Uterus (tissue), 4 donors: ENCODE results near the gene SCAF11. TPM values are rescaled to one million over a fixed set of nuclear protein-coding genes. Genes with fewer than 3 reads are reported as not detected.

Experiments used
- DNase-seq, 2 donors: peaks; one replicate each; pipeline ENCODE4 v3.0.0-alpha.2; 2019 to 2020
- H3K27ac ChIP-seq, 2 donors: fragments of 200-600 bp; sonication (generic); 1 replicate in 1 of 2; 2 replicates in 1 of 2; pipeline ENCODE4 v1.5.1; 2016 to 2018
- H3K27me3 ChIP-seq, 2 donors: fragments of 200-600 bp; sonication (generic); one replicate each; pipeline ENCODE4 v1.5.1; 2018 to 2019; ENCODE audit warnings: control low read depth in 1 of 2
- H3K36me3 ChIP-seq, 2 donors: fragments of 200-600 bp; sonication (generic); one replicate each; pipeline ENCODE4 v1.5.1; 2019; ENCODE audit warnings: control low read depth in 1 of 2
- H3K4me1 ChIP-seq, 2 donors: fragments of 200-600 bp; sonication (generic); one replicate each; pipeline ENCODE4 v1.5.1; 2018 to 2019; ENCODE audit warnings: control low read depth in 1 of 2
- H3K4me3 ChIP-seq, 2 donors: fragments of 200-600 bp; sonication (generic); 1 replicate in 1 of 2; 2 replicates in 1 of 2; pipeline ENCODE4 v1.5.1; 2018 to 2019; ENCODE audit warnings: mild to moderate bottlenecking in 1 of 2
- H3K9me3 ChIP-seq, 2 donors: fragments of 200-600 bp; sonication (generic); one replicate each; pipeline ENCODE4 v1.5.1; 2019; ENCODE audit warnings: control low read depth in 1 of 2
- POLR2A ChIP-seq, 2 donors: fragments of 450-650 bp; IDR thresholded peaks; one replicate each; pipeline ENCODE4 v1.6.1; 2016; ENCODE audit warnings: antibody characterized with exemption in 2 of 2, mild to moderate bottlenecking in 1 of 2, moderate library complexity in 1 of 2
- intact Hi-C: fragments of 100-400 bp; cut with DNase I; formaldehyde crosslinking; loops from one replicate; pipeline ENCODE4 v1.15.1; 2023; ENCODE audit warnings: low total_unique reads
- small RNA-seq: library from RNA; depleted of rRNA; stranded (forward); fragments of <200 nt; gene quantifications from one replicate; pipeline ENCODE3, GENCODE V24; 2016
- total RNA-seq, 4 donors: library from RNA; depleted of rRNA in 3 of 4; stranded (reverse); fragments of >200 nt in 3 of 4; gene quantifications; one replicate each; pipeline versions ENCODE4 v1.1.0 to v1.2.4, GENCODE V29; 2014 to 2023
- TF ChIP-seq, protein P1 (sequence below), 4 experiments: fragments of 200-600 bp in 2 of 4; fragments of 450-650 bp in 2 of 4; sonication (generic) in 2 of 4; IDR thresholded peaks; one replicate each; pipeline ENCODE4 v1.5.1; 2016 to 2019; ENCODE audit warnings: antibody characterized with exemption in 4 of 4, mild to moderate bottlenecking in 2 of 4, moderate library complexity in 1 of 4
- donor health status: DM: yes; HTN: yes; CAD: no.

Gene SCAF11
- total RNA-seq, 4 donors from 2014 or later, result 127 to 207 (median 170) TPM

DNA sequence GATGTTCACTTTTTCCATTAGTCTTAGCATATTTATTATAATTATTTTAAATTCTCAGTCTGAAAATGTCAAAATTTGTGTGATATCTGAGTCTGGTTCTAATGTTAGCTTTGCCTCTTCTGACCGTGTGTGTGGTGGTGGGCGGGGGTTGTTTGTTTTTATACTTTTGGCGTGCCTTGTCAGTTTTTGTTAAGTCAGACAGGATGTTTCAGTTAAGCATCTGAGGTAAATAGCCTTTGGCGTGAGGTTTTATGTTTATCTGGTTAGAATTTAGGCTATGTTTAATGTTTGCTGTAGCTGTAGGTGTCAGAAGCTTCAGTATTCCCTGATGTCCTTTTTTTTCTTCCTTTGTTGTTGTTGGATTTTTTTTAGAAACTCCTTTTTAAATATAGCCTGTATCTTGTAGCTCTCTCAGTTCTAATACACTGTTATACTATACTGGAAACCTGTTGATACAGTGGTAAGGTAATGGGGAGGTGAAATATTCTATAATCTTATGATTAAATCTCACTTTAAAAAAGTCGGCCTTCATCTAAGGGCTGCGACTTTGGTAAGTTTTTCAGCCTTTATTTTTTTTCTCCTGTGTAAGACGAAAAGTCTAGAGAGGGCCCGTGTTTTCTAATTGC is 111.6 kb downstream of the SCAF11 start:
- no peaks in the 10 kb centered on the region for H3K27me3 ChIP-seq
- intact Hi-C loops, result no loop called here
- H3K4me1 ChIP-seq, result no peaks in the 10 kb centered on the region
- TF ChIP-seq, protein P1, sequence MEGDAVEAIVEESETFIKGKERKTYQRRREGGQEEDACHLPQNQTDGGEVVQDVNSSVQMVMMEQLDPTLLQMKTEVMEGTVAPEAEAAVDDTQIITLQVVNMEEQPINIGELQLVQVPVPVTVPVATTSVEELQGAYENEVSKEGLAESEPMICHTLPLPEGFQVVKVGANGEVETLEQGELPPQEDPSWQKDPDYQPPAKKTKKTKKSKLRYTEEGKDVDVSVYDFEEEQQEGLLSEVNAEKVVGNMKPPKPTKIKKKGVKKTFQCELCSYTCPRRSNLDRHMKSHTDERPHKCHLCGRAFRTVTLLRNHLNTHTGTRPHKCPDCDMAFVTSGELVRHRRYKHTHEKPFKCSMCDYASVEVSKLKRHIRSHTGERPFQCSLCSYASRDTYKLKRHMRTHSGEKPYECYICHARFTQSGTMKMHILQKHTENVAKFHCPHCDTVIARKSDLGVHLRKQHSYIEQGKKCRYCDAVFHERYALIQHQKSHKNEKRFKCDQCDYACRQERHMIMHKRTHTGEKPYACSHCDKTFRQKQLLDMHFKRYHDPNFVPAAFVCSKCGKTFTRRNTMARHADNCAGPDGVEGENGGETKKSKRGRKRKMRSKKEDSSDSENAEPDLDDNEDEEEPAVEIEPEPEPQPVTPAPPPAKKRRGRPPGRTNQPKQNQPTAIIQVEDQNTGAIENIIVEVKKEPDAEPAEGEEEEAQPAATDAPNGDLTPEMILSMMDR (IDR thresholded peaks at IDR 0.05), result no peak
- no peak for TF ChIP-seq POLR2A (IDR thresholded peaks at IDR 0.05)
- H3K9me3 ChIP-seq, result no peaks in the 10 kb centered on the region
- no peak for DNase-seq
- no peaks in the 10 kb centered on the region for H3K36me3 ChIP-seq
- peak overlapping the region; percentile 39 to 77 for H3K27ac ChIP-seq
- no peak overlapping the region for H3K4me3 ChIP-seq

DNA sequence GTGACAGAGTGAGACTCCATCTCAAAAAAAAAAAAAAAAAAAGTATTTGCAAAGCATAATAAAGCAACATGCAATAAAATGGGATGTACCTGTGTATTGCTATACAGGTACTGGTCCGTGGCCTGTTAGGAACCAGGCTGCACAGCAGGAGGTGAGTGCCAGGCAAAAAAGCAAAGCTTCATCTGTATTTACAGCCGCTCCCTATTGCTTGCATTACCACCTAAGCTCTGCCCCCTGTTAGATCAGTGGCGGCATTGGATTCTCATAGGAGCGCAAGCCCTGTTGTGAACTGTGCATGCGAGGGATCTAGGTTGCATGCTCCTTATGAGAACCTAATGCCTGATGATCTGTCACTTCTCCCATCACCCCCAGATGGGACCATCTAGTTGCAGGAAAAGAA is 113.3 kb downstream of the SCAF11 start:
- intact Hi-C loops, result no loop called here
- Histone ChIP-seq H3K4me1 (no peaks in the 10 kb centered on the region), H3K27me3 (no peaks in the 10 kb centered on the region), H3K27ac (no peak overlapping the region), H3K4me3 (no peak overlapping the region), H3K36me3 (no peaks in the 10 kb centered on the region), H3K9me3 (no peaks in the 10 kb centered on the region)
- TF ChIP-seq, protein P1 (IDR thresholded peaks at IDR 0.05), result no peak
- no peak for TF ChIP-seq POLR2A (IDR thresholded peaks at IDR 0.05)
- DNase-seq, result no peak

DNA sequence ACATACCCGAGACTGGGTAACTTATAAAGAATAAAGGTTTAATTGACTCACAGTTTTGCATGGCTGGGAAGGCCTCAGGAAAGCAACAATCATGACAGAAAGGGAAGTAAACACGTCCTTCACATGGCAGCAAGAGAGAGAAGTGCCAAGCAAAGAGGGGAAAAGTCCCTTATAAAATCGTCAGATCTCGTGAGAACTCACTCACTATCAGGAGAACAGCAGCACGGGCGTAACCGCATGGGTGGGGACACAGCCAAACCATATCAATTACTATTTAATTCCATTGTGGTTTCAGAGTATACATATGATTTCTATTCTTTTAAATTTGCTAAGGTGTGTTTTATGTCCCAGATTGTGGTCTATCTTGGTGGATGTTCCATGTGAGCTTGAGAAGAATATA is 117.9 kb downstream of the SCAF11 start:
- no peak for DNase-seq
- TF ChIP-seq POLR2A (IDR thresholded peaks at IDR 0.05), result no peak
- TF ChIP-seq, protein P1 (IDR thresholded peaks at IDR 0.05), result no peak
- H3K4me1 ChIP-seq, result no peaks in the 10 kb centered on the region
- H3K27me3 ChIP-seq, result no peaks in the 10 kb centered on the region
- H3K9me3 ChIP-seq, result no peaks in the 10 kb centered on the region
- H3K27ac ChIP-seq, result no peak overlapping the region
- H3K4me3 ChIP-seq, result no peak overlapping the region
- H3K36me3 ChIP-seq, result no peaks in the 10 kb centered on the region
- intact Hi-C loops, result no loop called here

Small RNA genes within 50 kb of the gene (small RNA-seq; reads per million reads assigned to genes)
- gene RN7SL246P, result not detected
